Endometrial microvascular endothelial cells (primary cell): Measurements from ENCODE around the gene ADCY2. TPM values are rescaled to one million over a fixed set of nuclear protein-coding genes. Genes with fewer than 3 reads are reported as not detected.

Experiments
- in situ Hi-C: cut with HindIII; loops from 2 replicates; pipeline ENCODE4 v1.10.0; 2017; ENCODE audit warnings: low sequenced_read_pairs, low pct_unique_long_range_greater_than_20kb; ENCODE audit errors: inconsistent ontology term
- total RNA-seq: library from RNA; depleted of rRNA; stranded (reverse); fragments of >200 nt; gene quantifications from one replicate; pipeline ENCODE4 v1.2.3, GENCODE V29; 2015; ENCODE audit errors: inconsistent ontology term

The ADCY2 gene
- not detected for total RNA-seq

DNA sequence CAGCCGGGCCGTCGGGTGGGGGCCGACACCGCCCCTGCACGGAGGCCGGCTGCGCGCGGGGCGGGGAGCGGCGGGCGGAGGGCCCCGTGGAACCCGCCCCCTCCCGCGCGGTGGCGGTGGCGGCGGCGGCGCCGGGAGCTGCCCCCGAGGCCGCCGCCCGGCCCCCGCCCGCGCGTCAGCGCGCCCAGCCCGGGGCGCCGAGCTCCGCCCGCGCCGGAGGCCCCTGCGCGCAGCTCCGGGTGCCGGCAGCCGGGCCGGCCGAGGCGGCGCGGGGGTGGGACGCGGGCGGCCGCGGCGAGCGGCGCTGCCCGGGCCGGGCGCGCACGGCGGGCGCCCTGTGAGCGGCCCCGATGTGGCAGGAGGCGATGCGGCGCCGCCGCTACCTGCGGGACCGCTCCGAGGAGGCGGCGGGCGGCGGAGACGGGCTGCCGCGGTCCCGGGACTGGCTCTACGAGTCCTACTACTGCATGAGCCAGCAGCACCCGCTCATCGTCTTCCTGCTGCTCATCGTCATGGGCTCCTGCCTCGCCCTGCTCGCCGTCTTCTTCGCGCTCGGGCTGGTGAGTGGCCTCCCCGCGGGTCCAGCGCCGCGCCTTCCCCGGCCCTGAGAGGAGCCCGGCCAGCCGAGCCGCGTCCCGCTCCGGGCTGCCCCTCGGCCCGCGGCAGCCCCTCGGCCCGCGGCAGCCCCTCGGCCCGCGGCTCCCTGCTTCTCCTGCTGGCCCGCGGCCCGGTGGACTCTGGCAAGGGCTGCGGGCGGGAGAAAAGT, at the start of gene ADCY2:
ADCY2 (plus strand) TSS at position 192 of the 766 bp plus-strand sequence; CDS start at position 351, 159 bp downstream.
- in situ Hi-C loops: no loop called here

GRCh38 chr5:7347377-7347776, 48.6 kb upstream of the ADCY2 start:
- in situ Hi-C loops: no loop called here

DNA sequence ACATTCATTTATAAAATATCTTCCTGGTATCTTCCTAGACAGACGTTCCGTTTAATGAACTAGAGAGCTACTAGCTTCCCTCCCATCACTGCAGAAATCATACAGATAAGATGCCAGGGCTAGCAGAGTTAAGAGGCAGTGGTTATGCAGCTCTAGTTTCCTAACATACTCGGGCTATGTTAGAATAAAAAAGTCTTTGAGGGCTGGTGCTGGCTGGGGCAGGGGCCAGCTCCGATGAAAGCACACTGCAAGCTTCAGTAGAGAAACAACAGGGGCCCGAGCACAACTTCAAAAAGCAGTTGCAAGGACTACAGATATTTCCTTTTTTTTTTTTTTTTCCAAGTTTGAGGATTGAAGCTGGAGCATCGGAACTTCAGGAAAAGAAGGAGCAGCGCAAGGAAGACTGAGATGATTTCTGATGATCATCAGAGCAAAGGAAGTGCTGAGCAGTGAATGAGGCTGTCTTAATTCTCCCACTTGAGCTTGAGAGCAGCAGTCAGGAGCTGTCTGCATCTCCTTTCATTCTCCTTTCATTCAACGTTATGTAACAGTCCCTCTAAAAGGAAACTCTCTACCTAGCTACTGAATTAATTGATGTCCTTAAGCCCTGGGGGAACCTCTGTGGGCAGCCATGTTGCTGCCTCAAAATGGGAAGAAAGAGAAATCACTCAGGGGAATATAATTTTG, 47.6 kb upstream of the ADCY2 start:
- in situ Hi-C loops: no loop called here

DNA sequence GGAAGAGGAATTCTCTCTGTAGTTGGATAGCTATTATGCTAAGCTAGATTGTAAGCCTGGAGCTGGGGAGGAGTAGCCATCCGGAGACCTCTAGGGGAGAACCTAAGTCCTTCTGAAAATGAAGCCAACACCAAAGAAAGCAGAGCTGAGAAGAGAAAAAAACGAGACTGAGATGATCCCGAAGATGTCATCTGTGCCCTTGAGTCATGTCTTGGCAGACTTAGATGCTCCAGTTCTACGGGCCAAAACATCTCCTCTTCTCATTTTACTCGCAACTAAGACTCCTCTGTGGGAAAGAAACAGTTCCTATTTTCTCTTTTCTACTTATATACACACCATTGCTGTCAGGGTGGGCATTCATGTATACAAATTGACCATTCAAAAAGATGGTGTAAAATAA, 34.3 kb upstream of the ADCY2 start:
- in situ Hi-C loops: no loop called here

DNA sequence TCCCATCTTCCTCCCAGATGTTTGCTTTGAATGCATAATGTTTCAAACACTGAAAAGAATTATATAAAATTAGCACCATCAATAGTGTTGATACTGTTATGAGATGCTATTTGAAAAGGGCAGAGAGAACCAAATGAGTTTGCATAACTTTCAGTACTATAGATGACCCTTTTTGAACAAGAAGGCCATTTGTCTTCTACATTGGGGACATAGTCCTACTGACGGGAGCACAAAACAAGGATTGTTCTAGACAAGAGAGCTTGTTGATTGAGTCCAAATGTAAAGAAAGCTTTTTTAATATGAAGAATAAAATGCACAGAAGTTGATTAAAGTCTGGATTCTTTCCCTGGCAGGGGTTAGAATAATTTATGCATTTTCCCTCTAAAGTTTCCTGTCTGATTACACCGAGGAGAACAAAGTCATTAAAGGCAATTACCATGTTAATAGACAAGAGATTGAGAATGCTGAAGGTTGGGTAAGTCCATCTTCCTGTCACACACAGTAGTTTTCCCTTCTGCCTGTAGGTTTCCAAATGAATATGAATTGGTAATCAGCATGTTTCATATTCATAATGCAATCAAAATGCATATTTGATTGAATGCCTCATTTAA, 32.8 kb upstream of the ADCY2 start:
- in situ Hi-C loops: no loop called here

DNA sequence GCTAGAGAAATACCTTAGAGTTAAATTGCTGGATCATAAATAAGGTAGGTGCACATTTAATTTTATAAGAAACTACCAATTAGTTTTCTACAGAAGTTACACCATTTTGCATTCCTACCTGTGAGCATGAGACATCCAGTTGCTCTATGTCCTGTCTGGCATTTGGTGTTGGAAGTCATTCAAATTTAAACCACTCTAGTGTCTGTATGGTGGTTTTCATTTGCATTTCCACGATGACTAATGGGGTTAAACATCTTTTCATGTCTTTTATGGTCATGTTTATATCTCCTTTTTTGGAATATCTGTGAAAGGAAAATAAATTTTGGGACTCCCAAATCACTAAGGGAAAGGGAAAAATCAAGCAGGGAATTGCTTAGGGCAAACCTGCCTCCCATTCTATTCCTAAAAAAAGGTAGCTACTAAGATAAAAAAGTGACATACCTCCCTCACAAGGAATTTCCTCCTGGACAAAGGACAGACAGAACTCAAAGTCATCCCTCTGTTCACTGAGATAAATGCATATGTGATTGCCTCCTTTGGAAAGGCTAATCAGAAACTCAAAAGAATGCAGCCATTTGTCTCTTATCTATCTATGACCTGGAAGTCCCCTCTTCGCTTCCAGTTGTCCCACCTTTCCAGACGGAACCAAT, 31.6 kb upstream of the ADCY2 start:
- in situ Hi-C loops: no loop called here

DNA sequence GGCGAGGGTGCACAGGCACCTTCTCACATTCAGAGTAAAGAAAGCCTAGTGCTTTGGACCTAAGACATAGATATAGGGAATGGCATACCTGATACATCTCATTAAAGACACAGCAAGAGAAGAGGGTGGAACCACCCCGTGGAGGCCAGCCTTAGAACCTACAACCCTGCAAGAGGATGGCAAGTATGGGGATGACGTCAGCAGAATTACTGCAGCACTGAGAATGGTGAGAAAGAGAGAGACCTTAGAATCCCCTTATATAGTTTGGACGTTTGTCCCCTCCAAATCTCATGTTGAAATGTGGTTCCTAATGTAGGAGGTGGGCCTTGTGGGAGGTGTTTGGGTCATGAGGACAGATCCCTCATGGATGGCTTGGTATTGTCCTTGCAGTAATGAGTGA, 28.2 kb upstream of the ADCY2 start:
- in situ Hi-C loops: no loop called here

GRCh38 chr5:7372399-7372798, 23.5 kb upstream of the ADCY2 start:
- in situ Hi-C loops: no loop called here

- in situ Hi-C loops: no loop called here
Measured at GRCh38 chr5:7374186-7374585, 21.8 kb upstream of the ADCY2 start.

GRCh38 chr5:7375457-7375856, 20.5 kb upstream of the ADCY2 start:
- in situ Hi-C loops: no loop called here

- in situ Hi-C loops: no loop called here
Measured at GRCh38 chr5:7376871-7377270, 19.1 kb upstream of the ADCY2 start.

GRCh38 chr5:7377761-7378160, 18.2 kb upstream of the ADCY2 start:
- in situ Hi-C loops: no loop called here

DNA sequence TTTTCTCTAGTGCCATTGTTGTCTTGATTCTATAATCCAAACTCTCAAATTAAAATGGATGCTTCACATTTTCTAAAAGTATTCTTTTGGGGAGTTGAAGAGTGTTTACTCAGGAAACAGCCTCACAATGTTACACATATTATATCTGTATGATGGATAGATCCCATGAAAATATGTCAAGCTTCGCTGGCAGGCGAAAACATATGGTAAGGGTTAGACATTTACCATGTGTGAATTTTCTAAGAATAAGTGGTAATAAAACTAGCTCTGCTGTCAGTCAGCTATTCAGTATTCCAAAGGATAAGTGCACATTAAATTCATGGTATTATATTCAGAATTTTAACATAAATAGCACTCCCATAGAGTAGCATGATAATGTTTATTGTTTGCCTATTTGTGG, 13.3 kb upstream of the ADCY2 start:
- in situ Hi-C loops: no loop called here

DNA sequence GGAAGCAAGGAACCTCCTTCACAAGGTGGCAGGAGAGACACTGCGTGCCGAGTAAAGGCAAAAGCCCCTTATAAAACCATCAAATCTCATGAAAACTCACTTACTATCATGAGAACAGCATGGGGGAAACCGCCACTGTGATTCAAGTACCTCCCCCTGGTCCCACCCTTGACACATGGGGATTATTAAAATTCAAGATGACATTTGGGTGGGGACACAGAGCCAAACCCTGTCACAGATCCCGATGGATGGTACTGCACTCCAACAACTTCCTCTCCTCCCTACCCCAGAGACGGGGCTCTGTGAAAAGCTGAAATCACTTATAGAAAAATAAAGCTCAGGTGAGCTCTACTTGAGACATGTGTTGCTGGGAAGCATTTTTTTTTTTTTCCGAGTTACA, 10.3 kb upstream of the ADCY2 start:
- in situ Hi-C loops: no loop called here

DNA sequence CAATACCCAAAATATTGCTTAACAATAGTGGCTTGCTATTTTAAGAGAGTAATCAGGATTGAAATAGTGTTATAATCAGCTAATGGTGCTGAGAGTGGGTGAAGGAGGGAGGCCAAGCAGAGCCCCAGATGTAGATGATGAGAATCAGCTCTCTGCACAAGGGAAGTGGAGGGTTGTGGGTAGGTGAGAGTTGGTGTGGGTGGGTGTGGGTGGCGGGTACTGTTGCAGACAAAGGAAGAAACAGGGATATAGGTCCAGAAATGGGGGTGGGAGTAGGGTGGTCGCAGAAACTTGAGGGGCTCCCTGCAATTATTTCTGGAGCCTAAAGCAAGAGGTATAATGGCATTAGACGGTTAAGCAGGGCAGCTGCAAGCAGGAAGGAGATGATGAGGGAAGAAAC, 7.4 kb upstream of the ADCY2 start:
- in situ Hi-C loops: no loop called here

- in situ Hi-C loops: no loop called here
Measured at GRCh38 chr5:7391215-7391614, 4.7 kb upstream of the ADCY2 start.

GRCh38 chr5:7391814-7392692, 3.9 kb upstream of the ADCY2 start:
- in situ Hi-C loops: no loop called here

DNA sequence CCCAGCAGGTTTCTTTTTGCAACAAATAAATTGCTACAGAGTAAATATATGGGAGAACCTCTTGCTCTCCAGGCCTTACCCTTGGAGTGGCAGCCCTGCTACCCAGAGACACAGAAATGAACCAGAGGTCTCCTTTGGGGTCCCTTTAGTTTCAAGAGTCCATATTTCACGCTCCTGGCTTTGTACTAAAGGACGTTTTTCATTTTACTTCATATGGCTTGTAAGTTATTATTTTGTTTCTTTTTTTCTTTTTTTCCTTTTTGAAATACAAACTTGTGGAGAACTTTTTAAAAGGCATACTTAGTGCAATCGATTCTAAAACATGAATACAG, 3.3 kb upstream of the ADCY2 start:
- in situ Hi-C loops: no loop called here
